Measurements from ENCODE around the gene PHACTR2.

Gene PHACTR2

GRCh38 chr6:143802833-143803565 is 125.2 kb downstream of the PHACTR2 start:
- no peaks in the 10 kb centered on the region for H3K9me3 ChIP-seq
- peaks cover 0 to 35% (median 5%) of the 10 kb centered on the region in 4 donors for H3K4me1 ChIP-seq
- H3K27me3 ChIP-seq, result no peaks in the 10 kb centered on the region
- H3K27ac ChIP-seq, result no peak overlapping the region
- no peak overlapping the region for H3K4me3 ChIP-seq
- no peak for TF ChIP-seq CTCF (IDR thresholded peaks at IDR 0.05)
- H3K36me3 ChIP-seq, result peaks cover 6 to 15% (median 14%) of the 10 kb centered on the region in 3 donors
- intact Hi-C loops (cut with DNase I; ENCODE audit: low total_unique reads), result no loop called here
- DNase-seq, result no peak

GRCh38 chr6:143803769-143804568 is 126.2 kb downstream of the PHACTR2 start:
- DNase-seq, result no peak
- peaks cover 6 to 15% (median 14%) of the 10 kb centered on the region in 3 donors for H3K36me3 ChIP-seq
- peaks cover 0 to 35% (median 5%) of the 10 kb centered on the region in 4 donors for H3K4me1 ChIP-seq
- no peak overlapping the region for H3K27ac ChIP-seq
- no peak overlapping the region for H3K4me3 ChIP-seq
- intact Hi-C loops (cut with DNase I; ENCODE audit: low total_unique reads), result no loop called here
- no peaks in the 10 kb centered on the region for H3K27me3 ChIP-seq
- TF ChIP-seq CTCF (IDR thresholded peaks at IDR 0.05), result no peak
- no peaks in the 10 kb centered on the region for H3K9me3 ChIP-seq

GRCh38 chr6:143804835-143805239 is 127.1 kb downstream of the PHACTR2 start:
- H3K36me3 ChIP-seq, result peaks cover 0 to 15% (median 14%) of the 10 kb centered on the region in 3 donors
- TF ChIP-seq CTCF (IDR thresholded peaks at IDR 0.05), result no peak
- no peaks in the 10 kb centered on the region for H3K27me3 ChIP-seq
- H3K4me1 ChIP-seq, result peaks cover 0 to 39% (median 5%) of the 10 kb centered on the region in 4 donors
- peak overlapping the region in 1 of 2 donors; percentile 48 for H3K27ac ChIP-seq
- intact Hi-C loops (cut with DNase I; ENCODE audit: low total_unique reads), result no loop called here
- no peak for DNase-seq
- no peak overlapping the region for H3K4me3 ChIP-seq
- H3K9me3 ChIP-seq, result no peaks in the 10 kb centered on the region

- H3K4me3 ChIP-seq, result no peak overlapping the region
- no peaks in the 10 kb centered on the region for H3K9me3 ChIP-seq
- DNase-seq, result no peak
- no peaks in the 10 kb centered on the region for H3K27me3 ChIP-seq
- peaks cover 0 to 13% (median 6%) of the 10 kb centered on the region in 3 donors for H3K36me3 ChIP-seq
- no peak for TF ChIP-seq CTCF (IDR thresholded peaks at IDR 0.05)
- peaks cover 0 to 45% (median 5%) of the 10 kb centered on the region in 4 donors for H3K4me1 ChIP-seq
- H3K27ac ChIP-seq, result peak overlapping the region; percentile 22 to 48
- intact Hi-C loops (cut with DNase I; ENCODE audit: low total_unique reads), result no loop called here
These were observed 128.7 kb downstream of the PHACTR2 start for GRCh38 chr6:143806282-143807102.

- intact Hi-C loops (cut with DNase I; ENCODE audit: low total_unique reads), result no loop called here
- H3K4me3 ChIP-seq, result no peak overlapping the region
- no peak for TF ChIP-seq CTCF (IDR thresholded peaks at IDR 0.05)
- peaks cover 0 to 5% (median 0%) of the 10 kb centered on the region in 3 donors for H3K36me3 ChIP-seq
- peak overlapping the region in 1 of 2 donors; percentile 48 for H3K27ac ChIP-seq
- H3K4me1 ChIP-seq, result peaks cover 0 to 52% (median 5%) of the 10 kb centered on the region in 4 donors
- no peak for DNase-seq
- H3K27me3 ChIP-seq, result no peaks in the 10 kb centered on the region
- H3K9me3 ChIP-seq, result no peaks in the 10 kb centered on the region
These were observed 129.5 kb downstream of the PHACTR2 start for GRCh38 chr6:143807103-143807772.
